Cerebellar cortex (tissue), 1 donor: Measurements from ENCODE around the gene MED6.
A peak's percentile ranks its signal among the peaks of the same experiment; 100 is the strongest.

ENCODE experiments used
- DNase-seq: peaks from one replicate; pipeline ENCODE4 v3.0.0-alpha.2; 2015; ENCODE audit warnings: low spot score

Gene MED6

GRCh38 chr14:70597731-70598130, 2.7 kb downstream of the MED6 start:
- DNase-seq = no peak

GRCh38 chr14:70595443-70596185, 4.8 kb downstream of the MED6 start:
- DNase-seq = no peak

DNA sequence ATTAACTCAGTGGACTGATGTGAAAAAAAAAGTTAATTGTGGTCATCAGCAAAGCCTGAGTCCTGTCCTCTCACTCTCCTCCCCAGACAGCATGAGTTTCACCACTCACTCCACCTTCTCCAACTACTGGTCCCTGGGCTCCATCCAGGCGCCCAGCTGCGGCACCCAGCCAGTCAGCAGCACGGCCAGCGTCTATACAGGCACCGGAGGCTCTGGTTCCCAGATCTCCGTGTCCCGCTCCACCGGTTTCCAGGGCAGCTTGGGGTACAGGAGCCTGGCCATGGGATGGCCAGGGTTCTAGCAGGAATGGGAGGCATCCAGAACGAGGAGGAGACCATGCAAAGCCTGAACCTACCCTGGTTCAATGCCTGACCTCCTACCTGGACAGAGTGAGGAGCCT, 6.0 kb downstream of the MED6 start:
- no peak for DNase-seq

DNA sequence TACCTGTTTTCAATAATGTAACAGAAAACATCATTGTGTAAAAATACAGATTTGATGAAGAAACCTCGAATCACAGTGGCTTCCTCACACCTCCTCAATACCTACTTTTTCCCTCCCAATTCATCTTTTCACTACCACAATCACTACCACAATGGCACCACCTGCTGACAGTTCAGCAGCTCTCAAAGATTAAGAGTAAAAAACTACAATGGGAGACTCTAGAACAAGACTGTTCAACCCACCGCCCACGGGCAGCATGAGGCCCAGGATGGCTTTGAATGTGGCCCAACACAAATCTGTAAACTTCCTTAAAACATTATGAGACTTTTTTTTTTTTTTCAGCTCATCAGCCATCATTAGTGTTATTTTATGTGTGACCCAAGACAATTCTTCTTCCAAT, 15.2 kb downstream of the MED6 start:
- peak; percentile 15 for DNase-seq

GRCh38 chr14:70576891-70577290, 23.6 kb downstream of the MED6 start:
- DNase-seq = no peak

- DNase-seq = no peak
Observed at GRCh38 chr14:70573050-70573449, 27.4 kb downstream of the MED6 start.

- no peak for DNase-seq
Observed at GRCh38 chr14:70571139-70571538, 29.3 kb downstream of the MED6 start.

- DNase-seq = peak; percentile 17
Observed at GRCh38 chr14:70567791-70568190, 32.7 kb downstream of the MED6 start.

DNA sequence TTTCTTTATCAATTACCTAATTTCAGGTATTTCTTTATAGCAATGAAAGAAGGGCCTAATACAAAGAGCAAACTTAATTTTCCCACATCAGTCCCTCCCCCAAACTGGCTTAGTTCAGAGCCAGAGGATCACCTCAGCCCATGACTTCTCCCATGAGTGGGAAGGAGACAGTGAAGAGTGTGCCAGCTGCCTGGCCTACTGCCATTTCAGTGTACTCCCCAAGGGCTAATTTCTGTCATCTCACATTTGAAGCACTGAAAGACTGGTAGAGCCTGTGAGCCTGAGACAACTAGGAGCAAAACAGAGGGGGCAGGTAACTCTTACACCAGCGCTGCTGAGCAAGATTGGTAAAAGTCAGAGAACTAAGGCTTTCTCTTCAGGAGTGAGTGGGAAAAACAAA, 36.6 kb downstream of the MED6 start:
- DNase-seq = no peak

- no peak for DNase-seq
Observed at GRCh38 chr14:70563417-70563816, 37.0 kb downstream of the MED6 start.

- DNase-seq = no peak
Observed at GRCh38 chr14:70558356-70558755, 42.1 kb downstream of the MED6 start.

GRCh38 chr14:70555890-70556289, 44.6 kb downstream of the MED6 start:
- DNase-seq = no peak

DNA sequence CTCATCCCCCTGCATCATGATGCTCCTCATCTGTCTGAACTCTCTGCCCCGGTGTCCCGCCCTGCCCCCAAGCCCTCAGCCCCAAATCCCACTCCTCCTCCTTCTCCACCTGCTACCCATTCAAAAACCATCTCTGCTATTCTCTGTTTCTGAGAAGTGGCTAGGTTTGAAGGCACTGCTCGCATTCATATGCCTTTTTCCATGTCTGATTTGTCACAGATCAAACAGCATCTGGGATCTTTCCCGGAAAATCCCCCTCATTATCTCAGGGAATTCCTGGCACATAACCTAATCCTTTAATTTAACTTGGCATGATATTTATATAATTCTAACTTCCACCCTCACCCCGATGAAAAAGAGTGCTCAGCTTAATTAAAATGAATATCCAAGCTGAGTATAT, 62.4 kb downstream of the MED6 start:
- no peak for DNase-seq

- DNase-seq = no peak
Observed at GRCh38 chr14:70536830-70537229, 63.6 kb downstream of the MED6 start.

DNA sequence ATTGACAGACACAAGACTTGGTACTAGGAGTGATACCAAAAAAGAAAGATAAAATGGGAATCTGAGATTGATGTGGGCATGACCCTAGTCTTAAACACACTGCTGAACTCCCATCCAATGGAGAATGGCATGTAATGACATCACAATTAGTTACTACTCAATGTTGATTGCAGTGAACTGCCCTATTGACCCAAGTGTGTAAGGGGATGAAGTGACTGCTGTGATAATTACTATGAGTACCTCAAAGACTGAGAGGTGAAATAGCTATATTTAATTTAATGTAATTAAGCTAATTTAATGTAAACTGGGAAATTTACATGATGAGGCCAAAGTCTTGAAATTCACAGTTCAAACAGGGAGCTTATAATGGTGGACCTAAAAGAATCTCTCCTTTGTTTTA, 65.6 kb downstream of the MED6 start, which contains the start of gene ADAM20:
ADAM20 (minus strand) TSS at position 101 of the 400 bp plus-strand sequence. CDS start 10,247 bp downstream, outside the sequence.
- no peak for DNase-seq
